IMR-90 (cell line): ENCODE data around the gene TRIM40. TPM values are rescaled to one million over a fixed set of nuclear protein-coding genes. Genes with fewer than 3 reads are reported as not detected.
"Not testable (repeated sequence)": the region's sequence is repeated elsewhere in the genome, so short reads cannot be mapped to it uniquely, and the experiment has no call there.

Source experiments
- ATAC-seq: fragments of 200-7000 bp; cut with Tn5 transposase; 2 replicates; pipeline ENCODE4 v1.9.1; 2020; ENCODE audit warnings: low read depth, mild to moderate bottlenecking, moderate library complexity
- BruUV-seq: library from RNA; stranded (reverse); fragments of 400-500 nt; replicated peaks from 2 replicates; lab custom pipeline; 2021; lab: Mats Ljungman, UMichigan
- CTCF ChIA-PET: fragments of 300-600 bp; formaldehyde crosslinking; extraction: SDS; loops from one replicate; lab custom pipeline; 2021; ENCODE audit warnings: antibody characterized with exemption; lab: Yijun Ruan, JAX
- POLR2A ChIA-PET: fragments of 300-600 bp; sonication (Branson Sonifier 250); formaldehyde crosslinking; loops from one replicate; lab custom pipeline; 2022; ENCODE audit warnings: antibody characterized with exemption; ENCODE audit not compliant: unreplicated experiment; lab: Charles Lee
- DNase-seq: peaks from one replicate; pipeline ENCODE4 v3.0.0; 2013
- H2AFZ ChIP-seq: replicated peaks from 2 replicates; pipeline ENCODE3; 2013; ENCODE audit warnings: low read length, mild to moderate bottlenecking; ENCODE audit not compliant: poor library complexity
- H2AK5ac ChIP-seq: 2 replicates; pipeline ENCODE4 v1.6.1; 2013; ENCODE audit warnings: low read depth, low read length, inconsistent platforms
- H2AK9ac ChIP-seq: replicated peaks from 2 replicates; pipeline ENCODE3; 2013; ENCODE audit warnings: mild to moderate bottlenecking, low read depth, low read length, moderate library complexity; ENCODE audit not compliant: poor library complexity
- H2BK120ac ChIP-seq: 2 replicates; pipeline ENCODE4 v1.6.1; 2013; ENCODE audit warnings: low read depth, low read length, inconsistent platforms
- H2BK15ac ChIP-seq: 3 replicates; pipeline ENCODE4 v1.6.1; 2013; ENCODE audit warnings: low read depth, low read length, inconsistent platforms
- H2BK20ac ChIP-seq: 2 replicates; pipeline ENCODE4 v1.6.1; 2013; ENCODE audit warnings: low read depth, mild to moderate bottlenecking, inconsistent platforms, low read length, moderate library complexity
- H2BK5ac ChIP-seq: 2 replicates; pipeline ENCODE4 v1.6.1; 2013; ENCODE audit warnings: mild to moderate bottlenecking, low read depth, low read length, inconsistent platforms; ENCODE audit not compliant: poor library complexity, severe bottlenecking
- H3K14ac ChIP-seq: replicated peaks from 2 replicates; pipeline ENCODE4 v1.6.1; 2013; ENCODE audit warnings: low read depth, low read length, inconsistent platforms
- H3K18ac ChIP-seq: 2 replicates; pipeline ENCODE4 v1.6.1; 2013; ENCODE audit warnings: low read depth, low read length, control low read depth
- H3K23ac ChIP-seq: 2 replicates; pipeline ENCODE4 v1.6.1; 2013; ENCODE audit warnings: low read depth, low read length, inconsistent platforms
- H3K27ac ChIP-seq: 2 replicates; pipeline ENCODE4 v1.5.1; 2013; ENCODE audit warnings: mild to moderate bottlenecking, control low read depth, low read length; ENCODE audit not compliant: insufficient read depth
- H3K27me3 ChIP-seq: 2 replicates; pipeline ENCODE4 v1.6.1; 2013; ENCODE audit warnings: low read length; ENCODE audit not compliant: control insufficient read depth, insufficient read depth
- H3K36me3 ChIP-seq: 2 replicates; pipeline ENCODE4 v1.6.1; 2013; ENCODE audit warnings: low read length, mixed read lengths; ENCODE audit not compliant: control insufficient read depth, insufficient read depth
- H3K4ac ChIP-seq: 2 replicates; pipeline ENCODE4 v1.6.1; 2013; ENCODE audit warnings: low read depth, low read length, inconsistent platforms
- H3K4me1 ChIP-seq: 2 replicates; pipeline ENCODE4 v1.6.1; 2013; ENCODE audit warnings: low read length, mixed read lengths; ENCODE audit not compliant: control insufficient read depth, insufficient read depth
- H3K4me2 ChIP-seq: 2 replicates; pipeline ENCODE4 v1.6.1; 2013; ENCODE audit warnings: low read depth, mild to moderate bottlenecking, control low read depth, low read length, moderate library complexity
- H3K4me3 ChIP-seq: 2 replicates; pipeline ENCODE4 v1.5.1; 2013; ENCODE audit warnings: low read depth, mild to moderate bottlenecking, control low read depth, low read length, moderate library complexity; ENCODE audit not compliant: insufficient read depth
- H3K56ac ChIP-seq: 2 replicates; pipeline ENCODE4 v1.6.1; 2013; ENCODE audit warnings: low read length, inconsistent platforms; ENCODE audit not compliant: insufficient read depth; ENCODE audit errors: extremely low read depth
- H3K79me1 ChIP-seq, 2 experiments: 2 replicates each; pipeline ENCODE4 v1.6.1; 2013; ENCODE audit warnings: low read length in 2 of 2, inconsistent platforms in 1 of 2, low read depth in 1 of 2
- H3K9ac ChIP-seq: 2 replicates; pipeline ENCODE4 v1.6.1; 2013; ENCODE audit warnings: low read depth, low read length, control low read depth
- H3K9me1 ChIP-seq: 2 replicates; pipeline ENCODE4 v1.6.1; 2013; ENCODE audit warnings: low read length, inconsistent platforms; ENCODE audit not compliant: insufficient read depth
- H3K9me3 ChIP-seq: 2 replicates; pipeline ENCODE4 v1.6.1; 2013; ENCODE audit warnings: low read length; ENCODE audit not compliant: control insufficient read depth, insufficient read depth
- H4K20me1 ChIP-seq: 2 replicates; pipeline ENCODE4 v1.6.1; 2013; ENCODE audit warnings: low read length, inconsistent platforms; ENCODE audit not compliant: insufficient read depth
- H4K5ac ChIP-seq: 2 replicates; pipeline ENCODE4 v1.6.1; 2013; ENCODE audit warnings: mild to moderate bottlenecking, low read depth, low read length, control low read depth
- H4K8ac ChIP-seq, 2 experiments: 2 replicates each; pipeline ENCODE4 v1.6.1; 2013; ENCODE audit warnings: low read depth in 2 of 2, low read length in 2 of 2, control low read depth in 1 of 2, inconsistent platforms in 1 of 2
- H4K91ac ChIP-seq: 2 replicates; pipeline ENCODE4 v1.6.1; 2013; ENCODE audit warnings: low read depth, low read length, inconsistent platforms; ENCODE audit not compliant: insufficient read depth
- CEBPB ChIP-seq: IDR thresholded peaks from 2 replicates; pipeline ENCODE4 v1.6.1; 2012; ENCODE audit warnings: low read depth, low read length, improper control_type of control experiment
- FOS ChIP-seq: fragments of 150-350 bp; IDR thresholded peaks from 2 replicates; pipeline ENCODE4 v1.6.1; 2016; ENCODE audit warnings: low read depth, low read length
- MAFK ChIP-seq: IDR thresholded peaks from 2 replicates; pipeline ENCODE4 v1.6.1; 2012; ENCODE audit warnings: low read depth, low read length, improper control_type of control experiment
- MAZ ChIP-seq: IDR thresholded peaks from 2 replicates; pipeline ENCODE4 v1.6.1; 2012; ENCODE audit warnings: low read depth, mild to moderate bottlenecking, low read length, improper control_type of control experiment, moderate library complexity, borderline replicate concordance
- MXI1 ChIP-seq: IDR thresholded peaks from 2 replicates; pipeline ENCODE4 v1.6.1; 2012; ENCODE audit warnings: low read depth, mild to moderate bottlenecking, low read length, moderate library complexity, borderline replicate concordance
- POLR2A ChIP-seq: IDR thresholded peaks from 2 replicates; pipeline ENCODE4 v1.6.1; 2012; ENCODE audit warnings: mild to moderate bottlenecking, low read depth, low read length
- WGBS, 2 experiments: methylation state at CpG; one replicate each; pipeline versions ENCODE4 v1.1.5 to v1.1.7; 2013; ENCODE audit warnings: missing lambda C conversion rate in 2 of 2; ENCODE audit not compliant: insufficient read length in 1 of 2; ENCODE audit errors: extremely low coverage in 2 of 2; 5-methylcytosine and 5-hydroxymethylcytosine counted together
- dilution Hi-C: fragments of 300-500 bp; cut with HindIII; formaldehyde crosslinking; loops from one replicate; pipeline ENCODE4 v1.14.3; 2018; ENCODE audit warnings: low sequenced_read_pairs; ENCODE audit not compliant: unreplicated experiment
- in situ Hi-C: fragments of 300-500 bp; cut with MboI; formaldehyde crosslinking; loops from 3 replicates; pipeline ENCODE4 v1.14.3; 2019; ENCODE audit warnings: low sequenced_read_pairs, inconsistent platforms, mixed read lengths
- intact Hi-C: fragments of 100-400 bp; cut with micrococcal nuclease; formaldehyde crosslinking; loops from 2 replicates; pipeline ENCODE4 v1.10.0; 2022
- polyA plus RNA-seq, 3 experiments: library from polyadenylated mRNA; depleted of rRNA; stranded (reverse); fragments of >200 nt; gene quantifications; 2 replicates each; pipeline ENCODE4 v1.2.3, GENCODE V29; 2012; ENCODE audit warnings: low replicate concordance in 1 of 3
- total RNA-seq: library from RNA; depleted of rRNA; stranded (reverse); fragments of >200 nt; gene quantifications from 2 replicates; pipeline ENCODE4 v1.2.3, GENCODE V29; 2012

The TRIM40 gene
- total and polyA plus RNA-seq, 2 of the 4 experiments (the other 2 are of a cell fraction): not detected

DNA sequence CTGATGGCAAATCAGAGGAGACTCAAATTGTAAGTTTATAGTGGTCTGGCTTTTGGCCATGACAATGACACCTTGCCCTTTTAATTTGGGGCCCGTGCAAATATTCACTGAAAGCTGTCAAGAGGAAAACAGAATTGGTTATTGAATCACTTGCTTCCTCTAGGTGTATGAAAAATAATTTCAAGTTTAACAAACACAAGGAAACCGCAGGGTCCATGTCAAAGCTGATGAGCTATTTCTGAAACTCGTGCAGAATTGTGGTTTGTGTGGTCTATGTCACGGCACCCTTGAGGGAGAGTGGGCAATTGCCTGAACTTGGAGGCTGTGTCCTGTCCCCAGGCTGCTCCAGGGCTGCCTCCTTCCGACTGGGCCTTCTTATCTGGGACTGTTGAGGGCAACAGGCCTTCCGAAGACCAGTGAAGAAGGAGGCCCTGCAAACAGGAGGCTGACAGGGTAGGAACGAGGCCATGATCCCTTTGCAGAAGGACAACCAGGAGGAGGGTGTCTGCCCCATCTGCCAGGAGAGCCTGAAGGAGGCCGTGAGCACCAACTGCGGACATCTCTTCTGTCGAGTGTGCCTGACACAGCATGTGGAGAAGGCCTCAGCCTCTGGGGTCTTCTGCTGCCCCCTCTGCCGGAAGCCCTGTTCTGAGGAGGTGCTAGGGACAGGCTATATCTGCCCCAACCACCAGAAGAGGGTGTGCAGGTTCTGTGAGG is 788 bp downstream of the TRIM40 start:
- ChIA-PET POLR2A (no interaction called here), CTCF (no interaction called here)
- no peak overlapping the region for H3K9ac ChIP-seq
- intact Hi-C loops (no loop called here), in situ Hi-C loops (loop anchor here (10.0 kb wide), 1 partner anchor 292 kb away; no protein-coding TSS in a partner anchor), dilution Hi-C loops (no loop called here)
- H3K4me1 ChIP-seq: no peaks in the 10 kb centered on the region
- H2BK5ac ChIP-seq: no peak overlapping the region
- no peak overlapping the region for H2AK5ac ChIP-seq
- no peak overlapping the region for H3K23ac ChIP-seq
- no peak overlapping the region for H4K5ac ChIP-seq
- no peak for DNase-seq
- no peak overlapping the region for H2AFZ ChIP-seq
- no peaks in the 10 kb centered on the region for H3K79me1 ChIP-seq
- no peak overlapping the region for H2AK9ac ChIP-seq
- ATAC-seq: no peak
- H3K27me3 ChIP-seq: peaks cover 24% of the 10 kb centered on the region
- no peaks in the 10 kb centered on the region for H4K20me1 ChIP-seq
- TF ChIP-seq MXI1 (no peak), MAZ (no peak), CEBPB (no peak), POLR2A (no peak), FOS (no peak), MAFK (no peak)
- no peak overlapping the region for H3K4me2 ChIP-seq
- H3K18ac ChIP-seq: no peak overlapping the region
- no peak overlapping the region for H3K4ac ChIP-seq
- no peak overlapping the region for H2BK15ac ChIP-seq
- no peak overlapping the region for H2BK120ac ChIP-seq
- 41% methylated on average over 2 of the region's 11 CpGs; no CpG with 5 or more reads in 1 of the 2 experiments for WGBS, 2 experiments
- H3K4me3 ChIP-seq: no peak overlapping the region
- no peak overlapping the region for H2BK20ac ChIP-seq
- H3K14ac ChIP-seq: no peak overlapping the region
- no peak overlapping the region for H4K8ac ChIP-seq
- H4K91ac ChIP-seq: no peak overlapping the region
- H3K9me3 ChIP-seq: no peaks in the 10 kb centered on the region
- no peak overlapping the region for H3K27ac ChIP-seq
- H3K56ac ChIP-seq: no peak overlapping the region
- no peaks in the 10 kb centered on the region for H3K9me1 ChIP-seq
- H3K36me3 ChIP-seq: no peaks in the 10 kb centered on the region
- BruUV-seq: no TSS peak

DNA sequence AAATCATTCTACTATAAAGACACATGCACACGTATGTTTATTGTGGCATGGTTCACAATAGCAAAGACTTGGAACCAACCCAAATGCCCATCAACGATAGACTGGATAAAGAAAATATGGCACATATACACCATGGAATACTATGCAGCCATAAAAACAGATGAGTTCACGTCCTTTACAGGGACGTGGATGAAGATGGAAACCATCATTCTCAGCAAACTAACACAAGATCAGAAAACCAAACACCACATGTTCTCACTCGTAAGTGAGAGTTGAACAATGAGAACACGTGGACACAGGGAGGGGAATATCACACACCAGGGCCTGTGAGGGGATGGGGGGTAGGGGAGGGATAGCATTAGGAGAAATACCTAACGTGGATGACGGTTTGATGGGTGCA is 4.3 kb downstream of the TRIM40 start:
- dilution Hi-C loops, H2BK20ac ChIP-seq, POLR2A ChIA-PET: not testable (repeated sequence)

More for the DNA sequence above, 4.3 kb downstream of the TRIM40 start:
- H2BK5ac ChIP-seq, DNase-seq, H2BK15ac ChIP-seq, ATAC-seq, H3K36me3 ChIP-seq, H2AK9ac ChIP-seq, H2AK5ac ChIP-seq, intact Hi-C loops, H3K4me2 ChIP-seq, H3K23ac ChIP-seq, H3K56ac ChIP-seq, in situ Hi-C loops, H3K79me1 ChIP-seq, H4K20me1 ChIP-seq, H3K4me1 ChIP-seq, H4K91ac ChIP-seq, H3K4ac ChIP-seq, CTCF ChIA-PET, H4K8ac ChIP-seq, H3K9ac ChIP-seq, H4K5ac ChIP-seq, H3K18ac ChIP-seq, BruUV-seq, H3K27ac ChIP-seq, H3K14ac ChIP-seq, H2BK120ac ChIP-seq, H2AFZ ChIP-seq, H3K9me3 ChIP-seq, H3K4me3 ChIP-seq, H3K9me1 ChIP-seq: not testable (repeated sequence)
- WGBS, 2 experiments: no CpG with 5 or more reads among the region's 8 CpGs
- peaks cover 28% of the 10 kb centered on the region for H3K27me3 ChIP-seq
